Neural cell (in vitro differentiated cells): Measurements from ENCODE around the gene PTPRG. TPM values are rescaled to one million over a fixed set of nuclear protein-coding genes. Genes with fewer than 3 reads are reported as not detected.

Source experiments
- H2AFZ ChIP-seq: fragments of 200-600, 300-800 bp; sonication (generic), shearing (Covaris generic); 2 replicates; pipeline ENCODE4 v1.6.0; 2014; ENCODE audit warnings: low read depth, mild to moderate bottlenecking, antibody characterized with exemption, low read length, moderate library complexity
- H3F3A ChIP-seq: fragments of 200-600 bp; shearing (Covaris generic); 2 replicates; pipeline ENCODE4 v1.6.1; 2016; ENCODE audit warnings: mild to moderate bottlenecking, moderate library complexity, mixed read lengths, antibody characterized with exemption, low read length; ENCODE audit not compliant: insufficient read depth, poor library complexity, severe bottlenecking
- H3K27ac ChIP-seq: fragments of 200-600, 300-800 bp; sonication (generic), shearing (Covaris generic); 2 replicates; pipeline ENCODE4 v1.5.1; 2014; ENCODE audit warnings: mild to moderate bottlenecking, low read length, moderate library complexity
- H3K27me3 ChIP-seq: fragments of 300-800, 200-600 bp; sonication (generic), shearing (Covaris generic); 2 replicates; pipeline ENCODE4 v1.6.0; 2014; ENCODE audit warnings: mild to moderate bottlenecking, low read depth, low read length, moderate library complexity; ENCODE audit not compliant: insufficient read depth
- H3K36me3 ChIP-seq: fragments of 300-800, 200-600 bp; sonication (generic), shearing (Covaris generic); 2 replicates; pipeline ENCODE4 v1.5.1; 2014; ENCODE audit warnings: mild to moderate bottlenecking, antibody characterized with exemption, low read length, moderate library complexity; ENCODE audit not compliant: insufficient read depth
- H3K4me2 ChIP-seq: fragments of 300-800, 200-600 bp; sonication (generic), shearing (Covaris generic); 2 replicates; pipeline ENCODE4 v1.6.0; 2014; ENCODE audit warnings: mild to moderate bottlenecking, low read length
- H3K4me3 ChIP-seq: fragments of 300-800, 200-600 bp; sonication (generic), shearing (Covaris generic); 2 replicates; pipeline ENCODE4 v1.5.1; 2014; ENCODE audit warnings: mild to moderate bottlenecking, low read length, moderate library complexity
- H3K79me2 ChIP-seq: fragments of 200-600 bp; shearing (Covaris generic); replicated peaks from 2 replicates; pipeline ENCODE4 v1.6.0; 2014; ENCODE audit warnings: mild to moderate bottlenecking, low read length, moderate library complexity; ENCODE audit not compliant: insufficient read depth
- H3K9ac ChIP-seq: fragments of 300-800, 200-600 bp; sonication (generic), shearing (Covaris generic); 2 replicates; pipeline ENCODE4 v1.6.1; 2016; ENCODE audit warnings: mild to moderate bottlenecking, low read length, mixed read lengths
- H3K9me2 ChIP-seq: fragments of 200-600 bp; shearing (Covaris generic); 2 replicates; pipeline ENCODE4 v1.6.1; 2016; ENCODE audit warnings: mild to moderate bottlenecking, low read length, mixed read lengths; ENCODE audit not compliant: insufficient read depth
- H3K9me3 ChIP-seq: fragments of 200-600, 300-800 bp; sonication (generic), shearing (Covaris generic); 2 replicates; pipeline ENCODE4 v1.6.1; 2016; ENCODE audit warnings: mild to moderate bottlenecking, mixed run types, low read length, moderate library complexity, mixed read lengths
- H4K20me1 ChIP-seq: fragments of 200-600 bp; shearing (Covaris generic); 2 replicates; pipeline ENCODE4 v1.6.1; 2016; ENCODE audit warnings: mild to moderate bottlenecking, mixed run types; ENCODE audit not compliant: insufficient read depth
- CTCF ChIP-seq: fragments of 450-650 bp; IDR thresholded peaks from 2 replicates; pipeline ENCODE4 v1.5.1; 2014; ENCODE audit warnings: antibody characterized with exemption, mild to moderate bottlenecking, moderate library complexity; ENCODE audit not compliant: poor library complexity, severe bottlenecking
- EP300 ChIP-seq: fragments of 450-650 bp; conservative IDR thresholded peaks from 2 replicates; pipeline ENCODE4 v1.6.1; 2014; ENCODE audit warnings: antibody characterized with exemption, mild to moderate bottlenecking, moderate library complexity; ENCODE audit not compliant: poor library complexity, severe bottlenecking
- EZH2 ChIP-seq: fragments of 200-600, 300-800 bp; shearing (Covaris generic), sonication (generic); IDR thresholded peaks from 2 replicates; pipeline ENCODE4 v1.6.1; 2014; ENCODE audit warnings: antibody characterized with exemption, low read length, borderline replicate concordance, mild to moderate bottlenecking; ENCODE audit not compliant: insufficient read depth, poor library complexity, severe bottlenecking
- MXI1 ChIP-seq: fragments of 450-650 bp; conservative IDR thresholded peaks from 2 replicates; pipeline ENCODE4 v1.6.1; 2014; ENCODE audit warnings: antibody characterized with exemption, mild to moderate bottlenecking; ENCODE audit not compliant: poor library complexity, severe bottlenecking
- POLR2AphosphoS5 ChIP-seq: IDR thresholded peaks from 2 replicates; pipeline ENCODE4 v1.6.1; 2012
- RAD21 ChIP-seq: fragments of 450-650 bp; conservative IDR thresholded peaks from 2 replicates; pipeline ENCODE4 v1.6.1; 2014; ENCODE audit warnings: antibody characterized with exemption, mild to moderate bottlenecking, moderate library complexity
- REST ChIP-seq: IDR thresholded peaks from 2 replicates; pipeline ENCODE4 v1.6.1; 2012; ENCODE audit warnings: borderline replicate concordance
- SMC3 ChIP-seq: fragments of 450-650 bp; conservative IDR thresholded peaks from 2 replicates; pipeline ENCODE4 v1.6.1; 2014; ENCODE audit warnings: antibody characterized with exemption, mild to moderate bottlenecking, moderate library complexity; ENCODE audit not compliant: poor library complexity
- TAF1 ChIP-seq: IDR thresholded peaks from 2 replicates; pipeline ENCODE4 v1.6.1; 2012; ENCODE audit warnings: low read depth
- polyA plus RNA-seq: library from polyadenylated mRNA; depleted of rRNA; stranded (reverse); fragments of >200 nt; gene quantifications from 2 replicates; pipeline ENCODE4 v1.2.3, GENCODE V29; 2014

Gene PTPRG
- polyA plus RNA-seq, 1 donor from 2014 or later = 33.1 TPM

GRCh38 chr3:61522626-61523025, 38.7 kb upstream of the PTPRG start:
- Histone ChIP-seq H3K9ac (no peak overlapping the region), H2AFZ (no peak overlapping the region), H3K27ac (peak overlapping the region; percentile 18), H3K27me3 (no peaks in the 10 kb centered on the region), H3K79me2 (no peaks in the 10 kb centered on the region), H3K9me3 (no peaks in the 10 kb centered on the region), H3F3A (no peaks in the 10 kb centered on the region), H3K9me2 (no peaks in the 10 kb centered on the region), H4K20me1 (no peaks in the 10 kb centered on the region), H3K36me3 (no peaks in the 10 kb centered on the region), H3K4me2 (no peak overlapping the region), H3K4me3 (no peak overlapping the region)
- TF ChIP-seq POLR2AphosphoS5 (peak; percentile 21), CTCF (no peak)

GRCh38 chr3:61524933-61525332, 36.4 kb upstream of the PTPRG start:
- H3K27me3 ChIP-seq = no peaks in the 10 kb centered on the region
- H3K4me3 ChIP-seq = no peak overlapping the region
- no peaks in the 10 kb centered on the region for H4K20me1 ChIP-seq
- H3F3A ChIP-seq = no peaks in the 10 kb centered on the region
- no peaks in the 10 kb centered on the region for H3K9me3 ChIP-seq
- H3K27ac ChIP-seq = no peak overlapping the region
- H3K79me2 ChIP-seq = no peaks in the 10 kb centered on the region
- H3K9me2 ChIP-seq = no peaks in the 10 kb centered on the region
- no peak overlapping the region for H3K4me2 ChIP-seq
- no peaks in the 10 kb centered on the region for H3K36me3 ChIP-seq
- H2AFZ ChIP-seq = no peak overlapping the region
- H3K9ac ChIP-seq = no peak overlapping the region
- TF ChIP-seq POLR2AphosphoS5 (no peak), REST (no peak), TAF1 (no peak), CTCF (no peak), RAD21 (no peak), EZH2 (no peak), EP300 (no peak), MXI1 (no peak), SMC3 (no peak)
